HCEC 1CT (cell line): ENCODE data around the gene ZNF835.
"Not testable (repeated sequence)": the region's sequence is repeated elsewhere in the genome, so short reads cannot be mapped to it uniquely, and the experiment has no call there.

Source experiments
- DNase-seq: peaks from one replicate; pipeline ENCODE4 v3.0.0-alpha.2; 2017

Gene ZNF835

GRCh38 chr19:56671613-56671994 lies at the start of gene ZNF835:
Gene ZNF835 (minus strand): TSS chr19:56671757. CDS start chr19:56665198, 6,559 bp downstream.
- no peak for DNase-seq

GRCh38 chr19:56720281-56720680 lies 48.7 kb upstream of the ZNF835 start:
- DNase-seq = no peak

GRCh38 chr19:56718231-56718630 lies 46.7 kb upstream of the ZNF835 start:
- no peak for DNase-seq

- no peak for DNase-seq
Measured at GRCh38 chr19:56712611-56713276, 41.2 kb upstream of the ZNF835 start.

- no peak for DNase-seq
Measured at GRCh38 chr19:56710437-56710836, 38.9 kb upstream of the ZNF835 start.

- no peak for DNase-seq
Measured at GRCh38 chr19:56707821-56708220, 36.3 kb upstream of the ZNF835 start.

GRCh38 chr19:56705939-56706338 lies 34.4 kb upstream of the ZNF835 start:
- no peak for DNase-seq

- DNase-seq = no peak
Measured at GRCh38 chr19:56701895-56702294, 30.3 kb upstream of the ZNF835 start.

- no peak for DNase-seq
Measured at GRCh38 chr19:56699552-56699951, 28.0 kb upstream of the ZNF835 start.

GRCh38 chr19:56692206-56692895 lies 20.8 kb upstream of the ZNF835 start:
- DNase-seq = no peak

- no peak for DNase-seq
Measured at GRCh38 chr19:56690670-56691069, 19.1 kb upstream of the ZNF835 start.

GRCh38 chr19:56689198-56689597 lies 17.6 kb upstream of the ZNF835 start:
- DNase-seq = no peak

- no peak for DNase-seq
Measured at GRCh38 chr19:56687031-56687430, 15.5 kb upstream of the ZNF835 start.

GRCh38 chr19:56683116-56683515 lies 11.6 kb upstream of the ZNF835 start:
- DNase-seq = no peak

- no peak for DNase-seq
Measured at GRCh38 chr19:56681702-56682101, 10.1 kb upstream of the ZNF835 start.

- DNase-seq = no peak
Measured at GRCh38 chr19:56678205-56678604, 6.6 kb upstream of the ZNF835 start.

GRCh38 chr19:56672610-56673009 lies 1.1 kb upstream of the ZNF835 start:
- DNase-seq = not testable (repeated sequence)

GRCh38 chr19:56670961-56671612 lies 470 bp downstream of the ZNF835 start:
- no peak for DNase-seq

GRCh38 chr19:56670401-56670960 lies 1.1 kb downstream of the ZNF835 start:
- no peak for DNase-seq

GRCh38 chr19:56668676-56669075 lies 2.9 kb downstream of the ZNF835 start:
- DNase-seq = no peak

- no peak for DNase-seq
Measured at GRCh38 chr19:56667311-56667870, 4.2 kb downstream of the ZNF835 start.

GRCh38 chr19:56664511-56664910 lies 7.0 kb downstream of the ZNF835 start:
- no peak for DNase-seq

GRCh38 chr19:56663931-56664500 lies 7.5 kb downstream of the ZNF835 start:
- no peak for DNase-seq
